GM18498 (cell line): ENCODE data around the gene TAF6L.
A peak's percentile ranks its signal among the peaks of the same experiment; 100 is the strongest.
"Not testable (repeated sequence)": the region's sequence is repeated elsewhere in the genome, so short reads cannot be mapped to it uniquely, and the experiment has no call there.

Experiments used
- ATAC-seq: cut with Tn5 transposase; IDR thresholded peaks from one replicate; pipeline ENCODE4 v1.9.1; 2021; ENCODE audit warnings: mild to moderate bottlenecking, moderate library complexity; ENCODE audit not compliant: unreplicated experiment

TAF6L gene

DNA sequence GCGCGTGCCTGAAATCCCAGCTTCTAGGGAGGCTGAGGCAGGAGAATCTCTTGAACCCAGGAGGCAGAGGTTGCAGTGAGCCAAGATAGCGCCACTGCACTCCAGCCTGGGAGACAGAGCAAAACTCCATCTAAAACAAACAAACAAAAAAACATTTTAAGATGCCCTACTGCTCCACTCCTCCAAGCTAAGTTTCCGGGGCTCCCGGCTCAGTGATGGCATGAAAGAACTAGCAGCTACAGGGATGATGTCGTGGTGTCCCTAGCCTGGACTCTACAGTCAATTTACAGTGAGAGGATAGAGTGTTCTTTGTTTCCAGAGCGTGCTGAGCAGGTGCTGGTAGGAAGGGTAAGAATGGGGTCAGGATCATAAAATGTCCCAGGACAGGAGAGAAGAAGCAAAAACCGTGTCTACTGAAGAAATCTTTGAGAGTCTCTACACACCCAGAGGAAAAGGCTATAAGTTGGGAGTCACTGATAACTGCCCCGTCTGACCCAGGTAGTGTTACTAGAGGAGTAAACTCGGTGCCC is 16.0 kb upstream of the TAF6L start:
- ATAC-seq = no peak

DNA sequence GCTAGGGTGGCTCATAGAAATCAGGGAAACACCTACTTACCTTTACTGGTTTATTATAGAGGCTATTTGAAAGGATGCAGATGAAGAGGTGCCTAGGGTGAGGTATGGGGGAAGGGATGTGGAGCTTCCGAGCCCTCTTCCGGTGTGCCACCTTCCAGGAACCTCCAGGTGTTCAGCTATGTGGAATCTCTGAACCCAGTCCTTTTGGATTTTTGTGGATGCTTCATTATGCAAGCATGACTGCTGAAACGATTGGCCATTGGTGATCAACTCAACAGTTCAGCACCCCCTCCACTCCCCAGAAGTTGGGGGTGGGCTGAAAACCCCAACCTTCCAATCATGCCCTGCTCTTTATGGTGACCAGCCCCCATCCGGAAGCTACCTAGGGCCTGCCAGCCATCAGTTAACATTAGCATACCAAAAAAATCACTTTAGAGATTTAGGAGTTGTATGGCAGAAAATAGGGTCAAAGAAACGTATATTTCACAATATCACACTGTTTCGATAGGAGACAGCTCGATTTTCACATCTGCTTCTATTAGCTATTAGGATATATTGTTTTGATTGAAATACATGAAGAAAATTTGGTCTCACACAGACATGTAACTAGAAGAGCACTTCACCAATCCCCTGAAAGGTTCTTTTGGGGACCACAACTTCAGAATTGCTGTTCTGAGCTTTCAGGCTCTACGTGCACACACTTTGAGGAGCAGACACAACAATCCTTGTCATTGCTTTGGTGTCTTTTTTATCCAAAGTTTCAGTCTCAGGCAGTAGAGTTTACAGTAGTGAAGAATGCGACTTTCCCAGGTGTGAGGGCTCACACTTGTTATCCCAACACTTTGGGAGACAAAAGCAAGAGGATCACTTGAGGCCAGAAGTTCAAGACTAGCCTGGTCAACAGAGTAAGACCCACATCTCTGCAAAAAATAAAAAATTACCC is 13.1 kb upstream of the TAF6L start:
- no peak for ATAC-seq

DNA sequence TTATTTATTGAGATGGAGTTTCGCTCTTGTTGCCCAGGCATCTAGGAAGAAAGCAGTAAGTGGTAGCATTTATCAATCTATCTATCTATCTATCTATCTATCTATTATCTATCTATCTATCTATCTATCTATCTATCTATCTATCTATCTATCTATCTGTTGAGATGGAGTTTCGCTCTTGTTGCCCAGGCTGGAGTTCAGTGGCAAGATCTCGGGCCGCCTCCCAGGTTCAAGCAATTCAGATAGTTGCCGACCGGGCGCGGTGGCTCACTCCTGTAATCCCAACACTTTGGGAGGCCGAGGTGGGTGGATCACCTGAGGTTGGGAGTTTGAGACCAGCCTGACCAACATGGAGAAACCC is 10.3 kb upstream of the TAF6L start:
- not testable (repeated sequence) for ATAC-seq

DNA sequence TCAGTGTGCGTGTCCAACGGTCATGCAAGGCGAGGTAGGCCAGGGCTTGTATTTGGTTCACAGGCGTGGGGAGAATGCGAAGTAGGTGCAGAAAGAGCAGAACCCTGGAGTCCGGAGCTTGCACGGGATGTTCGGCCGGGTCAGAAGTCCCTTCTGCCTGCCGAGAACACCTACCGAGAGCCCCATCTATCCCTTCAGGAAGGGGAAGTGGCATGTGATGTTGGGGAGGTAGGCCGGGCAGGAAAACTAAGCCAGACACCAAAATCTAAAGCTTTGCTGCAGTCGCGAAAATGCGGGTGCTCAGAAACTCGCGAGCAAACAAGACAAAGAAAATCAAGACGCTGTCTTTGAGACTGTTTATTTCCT is 435 bp upstream of the TAF6L start:
- no peak for ATAC-seq

DNA sequence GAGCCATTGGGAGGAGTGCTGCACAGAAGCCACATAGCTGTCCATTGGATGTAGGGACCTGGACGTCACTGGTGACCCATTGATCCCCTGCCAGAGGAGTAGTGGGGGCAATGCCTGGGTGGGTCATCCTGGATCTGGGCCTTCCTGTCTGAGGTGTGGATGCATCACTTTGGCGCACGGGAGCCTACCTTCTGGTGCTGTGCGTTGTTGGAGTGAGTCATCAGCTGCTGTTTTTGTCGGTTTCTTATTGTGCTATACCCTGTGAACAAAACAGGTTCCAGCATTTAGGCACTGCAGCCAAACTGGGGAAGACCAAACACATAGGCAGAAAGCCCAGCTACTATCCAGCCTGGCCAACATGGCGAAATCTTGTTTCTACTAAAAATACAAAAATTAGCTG is 3.2 kb downstream of the TAF6L start:
- no peak for ATAC-seq

DNA sequence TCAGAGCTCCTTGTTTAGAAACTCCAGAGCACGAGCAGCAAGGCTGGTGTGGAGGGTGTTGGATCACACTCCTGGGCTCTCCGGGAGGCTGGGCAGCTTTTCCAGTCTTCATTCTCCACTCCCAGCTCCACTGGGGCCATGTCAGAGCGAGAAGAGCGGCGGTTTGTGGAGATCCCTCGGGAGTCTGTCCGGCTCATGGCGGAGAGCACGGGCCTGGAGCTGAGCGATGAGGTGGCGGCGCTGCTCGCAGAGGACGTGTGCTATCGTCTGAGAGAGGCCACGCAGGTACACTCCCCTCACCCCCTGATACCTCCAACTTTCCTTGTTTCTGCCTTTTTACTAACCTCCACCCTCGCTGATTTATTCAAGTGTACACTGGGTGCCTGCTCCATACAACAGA is 4.5 kb downstream of the TAF6L start:
- no peak for ATAC-seq

DNA sequence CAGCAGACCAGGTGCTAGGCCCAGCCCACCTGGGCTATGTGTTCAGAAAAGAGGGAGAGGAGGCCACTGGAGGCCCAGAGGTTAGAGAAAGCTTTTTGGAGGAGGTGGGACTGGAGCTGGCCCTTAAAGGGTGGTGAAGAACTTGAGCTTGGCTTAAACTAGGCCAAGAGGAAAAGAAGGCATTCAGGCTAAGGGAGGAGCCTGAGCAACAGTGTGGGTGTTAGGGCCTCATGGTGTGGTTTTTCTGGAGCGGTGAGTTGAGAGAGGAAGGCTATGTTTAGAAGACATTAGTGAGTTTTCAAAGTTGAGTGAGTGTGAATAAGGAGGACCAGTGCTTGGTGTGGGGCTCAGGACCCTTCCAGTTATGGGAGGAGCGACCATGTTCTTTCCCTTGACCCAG is 6.2 kb downstream of the TAF6L start:
- no peak for ATAC-seq

DNA sequence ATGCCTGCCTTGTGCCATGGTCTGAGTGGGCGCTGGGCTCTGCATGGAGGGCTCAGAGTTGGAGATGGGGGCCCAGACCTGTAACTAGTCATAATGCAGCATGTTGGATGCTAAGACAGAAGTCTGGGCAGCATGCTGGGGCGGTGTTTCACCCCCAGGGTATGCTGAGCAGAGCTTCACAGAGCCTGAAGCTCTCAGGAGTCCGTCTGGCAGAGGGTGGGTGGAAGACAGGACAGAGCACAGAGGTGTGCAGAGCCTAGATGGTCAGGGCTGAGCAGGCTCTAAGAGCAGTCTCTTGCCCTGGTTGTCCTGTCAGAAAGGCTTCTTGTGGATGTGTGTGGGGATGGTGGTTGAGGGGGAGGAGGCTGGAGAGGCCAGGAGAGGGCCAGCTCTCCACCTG is 7.2 kb downstream of the TAF6L start:
- no peak for ATAC-seq

DNA sequence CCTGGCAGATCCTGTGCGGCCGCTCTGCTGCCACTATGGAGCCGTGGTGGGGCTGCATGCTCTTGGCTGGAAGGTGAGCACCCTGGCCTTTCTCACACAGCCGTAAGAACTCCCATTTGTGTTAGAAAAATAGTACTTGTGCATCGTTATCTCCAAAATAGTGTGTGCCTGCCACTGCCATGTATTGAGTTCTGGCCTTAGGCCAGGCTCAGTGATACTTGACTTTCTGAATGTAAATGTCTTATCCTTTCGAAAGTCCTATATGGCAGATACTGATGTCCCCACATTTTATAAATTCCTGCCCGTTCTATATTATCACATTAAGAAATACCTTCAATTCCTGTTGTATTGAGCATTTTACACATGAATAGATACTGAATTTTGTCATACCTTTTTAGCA is 11.6 kb downstream of the TAF6L start:
- no peak for ATAC-seq

DNA sequence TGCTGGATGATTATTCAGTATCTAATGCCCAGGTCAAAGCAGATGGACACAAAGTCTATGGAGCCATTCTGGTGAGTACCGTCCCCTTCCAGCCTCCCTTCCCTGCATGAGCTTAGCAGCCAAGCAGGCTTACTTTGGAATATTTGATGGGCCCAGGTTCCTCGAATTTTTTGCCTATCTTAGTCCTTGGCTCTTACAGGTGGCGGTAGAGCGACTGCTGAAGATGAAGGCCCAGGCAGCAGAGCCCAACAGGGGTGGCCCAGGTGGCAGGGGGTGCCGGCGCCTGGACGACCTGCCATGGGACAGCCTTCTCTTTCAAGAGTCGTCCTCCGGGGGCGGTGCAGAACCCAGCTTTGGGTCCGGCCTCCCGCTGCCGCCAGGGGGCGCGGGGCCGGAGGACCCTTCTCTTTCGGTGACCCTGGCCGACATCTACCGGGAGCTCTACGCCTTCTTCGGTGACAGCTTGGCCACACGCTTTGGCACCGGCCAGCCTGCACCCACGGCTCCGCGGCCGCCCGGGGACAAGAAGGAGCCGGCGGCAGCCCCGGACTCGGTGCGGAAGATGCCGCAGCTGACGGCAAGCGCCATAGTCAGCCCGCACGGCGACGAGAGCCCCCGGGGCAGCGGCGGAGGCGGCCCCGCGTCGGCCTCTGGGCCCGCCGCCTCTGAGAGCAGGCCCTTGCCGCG is 15.3 kb downstream of the TAF6L start:
- ATAC-seq = peak; percentile 73

DNA sequence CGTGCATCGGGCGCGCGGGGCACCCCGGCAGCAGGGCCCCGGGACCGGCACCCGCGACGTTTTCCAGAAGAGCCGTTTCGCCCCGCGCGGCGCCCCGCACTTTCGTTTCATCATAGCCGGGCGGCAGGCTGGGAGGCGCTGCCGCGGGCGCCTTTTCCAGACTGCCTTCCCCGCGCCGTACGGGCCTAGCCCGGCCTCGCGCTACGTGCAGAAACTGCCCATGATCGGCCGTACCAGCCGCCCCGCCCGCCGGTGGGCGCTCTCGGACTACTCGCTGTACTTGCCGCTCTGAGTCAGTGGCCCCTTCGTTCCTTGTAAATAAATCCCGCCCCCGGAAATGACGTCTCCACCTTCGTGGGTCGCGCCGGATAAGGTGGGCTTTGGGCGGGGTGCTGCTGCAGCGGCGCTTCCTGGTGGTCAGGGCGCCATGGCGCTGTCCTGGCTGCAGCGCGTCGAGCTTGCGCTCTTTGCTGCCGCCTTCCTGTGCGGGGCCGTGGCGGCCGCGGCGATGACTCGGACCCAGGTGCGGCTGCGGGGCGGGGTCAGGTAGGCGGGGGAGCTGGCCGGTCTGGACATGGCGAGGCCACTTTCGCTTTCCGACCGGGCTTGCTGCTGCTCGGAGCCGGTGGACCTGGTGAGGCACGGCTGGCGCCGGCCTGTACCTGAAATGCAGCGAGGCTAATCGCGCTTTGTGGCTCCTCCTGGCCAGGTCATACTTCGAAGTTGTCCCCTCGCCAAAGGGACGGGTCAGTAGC is 16.0 kb downstream of the TAF6L start, which contains the start of gene TMEM179B:
TMEM179B (plus strand) TSS at position 398 of the 755 bp plus-strand sequence; CDS start at position 428, 30 bp downstream.
- peak; percentile 72 for ATAC-seq

DNA sequence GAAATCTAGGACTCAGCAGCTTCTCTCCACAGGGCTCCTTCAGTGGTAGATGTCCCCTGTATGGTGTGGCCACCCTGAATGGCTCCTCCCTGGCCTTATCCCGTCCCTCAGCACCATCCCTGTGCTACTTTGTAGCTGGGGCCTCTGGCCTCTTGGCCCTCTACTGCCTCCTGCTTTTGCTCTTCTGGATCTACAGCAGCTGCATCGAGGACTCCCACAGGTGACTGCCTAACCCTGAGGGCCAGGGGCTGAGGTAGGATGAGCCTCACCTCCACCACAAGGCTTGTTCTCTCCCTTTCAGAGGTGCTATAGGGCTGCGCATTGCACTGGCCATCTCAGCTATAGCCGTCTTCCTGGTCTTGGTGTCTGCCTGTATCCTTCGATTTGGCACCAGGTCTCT is 17.8 kb downstream of the TAF6L start:
- ATAC-seq = no peak

DNA sequence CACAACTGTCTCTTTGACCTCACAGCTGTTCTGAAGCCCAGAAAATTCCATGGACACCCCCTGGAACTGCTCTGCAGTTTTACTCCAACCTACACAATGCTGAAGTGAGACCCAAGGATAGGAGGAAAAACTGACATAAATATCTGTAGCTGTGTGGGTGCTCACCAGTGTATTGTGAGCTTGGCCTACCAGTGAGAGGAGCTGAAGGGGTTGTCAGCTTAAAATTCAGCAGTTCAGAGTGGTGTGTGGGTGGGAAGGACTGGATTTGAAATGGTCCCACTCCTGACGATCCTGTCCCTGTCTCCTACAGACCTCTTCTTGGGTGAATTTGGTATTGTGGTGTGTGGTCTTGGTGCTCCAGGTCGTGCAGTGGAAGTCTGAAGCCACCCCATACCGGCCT is 18.4 kb downstream of the TAF6L start:
- no peak for ATAC-seq

DNA sequence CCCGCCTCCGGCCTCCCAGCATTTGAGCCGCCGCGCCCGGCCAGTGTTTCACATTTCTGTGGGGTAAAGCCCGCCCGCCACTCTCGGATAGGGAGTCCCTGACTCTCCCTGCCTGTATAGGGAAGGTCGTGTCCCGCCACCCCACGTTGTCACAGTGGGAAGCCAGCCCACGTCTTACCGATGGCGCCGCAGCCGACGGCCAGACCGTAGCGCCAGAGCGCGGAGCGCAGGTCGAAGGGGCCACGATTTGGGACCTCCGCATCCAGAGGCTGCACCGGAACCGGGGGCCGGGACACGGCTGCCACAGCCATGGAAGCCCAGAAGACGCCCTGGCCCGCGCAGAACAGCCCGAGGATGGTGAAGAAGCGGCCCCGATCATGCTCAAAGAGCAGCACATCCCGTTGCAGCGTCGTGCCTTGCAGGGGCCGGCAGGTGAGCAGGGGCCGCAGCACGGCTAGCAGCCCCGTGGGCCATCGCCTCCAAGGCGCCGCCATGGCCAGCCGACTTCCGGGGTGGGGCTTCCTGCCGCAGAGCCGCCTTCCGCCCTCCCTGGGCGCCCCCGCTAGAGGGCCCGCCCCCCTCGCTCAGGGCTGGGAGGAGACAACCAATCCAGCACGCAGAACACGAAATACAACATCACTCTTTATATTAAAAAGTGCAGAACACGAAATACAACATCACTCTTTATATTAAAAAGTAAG is 20.5 kb downstream of the TAF6L start, which contains the start of gene TMEM223:
TMEM223 (minus strand) TSS at position 506 of the 701 bp plus-strand sequence; CDS start at position 494, 12 bp downstream.
- ATAC-seq = peak; percentile 75

DNA sequence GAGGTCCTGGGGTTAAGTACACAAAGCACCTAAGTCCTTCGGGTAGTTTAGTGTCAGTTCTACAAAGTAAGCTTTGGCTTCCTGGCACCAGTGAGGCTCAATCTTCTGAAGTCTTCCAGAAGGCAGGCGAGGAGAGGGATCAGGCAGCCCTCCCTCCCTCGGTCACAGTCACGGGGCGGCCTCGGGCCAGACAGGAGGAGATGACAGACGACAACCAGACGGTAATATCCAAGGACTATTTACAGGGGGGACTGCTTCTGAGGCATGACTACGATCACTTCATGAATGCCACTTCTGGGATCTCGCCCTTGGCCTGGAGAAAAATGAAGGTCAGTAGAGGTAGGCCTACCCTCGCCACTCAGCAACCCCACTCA is 21.0 kb downstream of the TAF6L start:
- ATAC-seq = no peak

DNA sequence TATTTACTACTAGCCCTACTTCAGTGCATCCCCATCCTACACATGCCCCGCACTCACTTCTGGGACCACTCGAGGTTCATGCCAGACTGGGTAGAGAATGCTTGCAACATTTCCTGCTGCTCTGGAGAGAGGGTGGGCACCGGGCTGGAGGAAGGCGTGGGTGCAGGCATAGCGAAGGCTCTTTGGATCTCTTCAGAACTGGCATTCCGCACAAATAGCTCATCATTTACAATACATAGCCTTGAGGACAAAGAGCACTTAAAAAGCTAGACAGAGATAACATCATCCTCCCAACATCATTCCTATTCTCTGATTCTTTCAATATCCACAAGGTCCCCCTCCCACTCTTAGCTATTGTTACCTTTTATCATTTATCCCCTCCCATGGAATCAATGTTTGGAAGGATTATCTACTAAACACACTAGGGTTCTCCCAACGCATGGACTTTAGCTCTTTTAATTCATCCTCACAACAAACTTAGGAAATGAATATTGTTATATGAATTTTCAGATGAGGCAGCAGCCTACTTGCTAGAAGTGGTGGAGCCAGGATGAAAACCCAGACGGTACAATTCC is 23.1 kb downstream of the TAF6L start:
- ATAC-seq = no peak

DNA sequence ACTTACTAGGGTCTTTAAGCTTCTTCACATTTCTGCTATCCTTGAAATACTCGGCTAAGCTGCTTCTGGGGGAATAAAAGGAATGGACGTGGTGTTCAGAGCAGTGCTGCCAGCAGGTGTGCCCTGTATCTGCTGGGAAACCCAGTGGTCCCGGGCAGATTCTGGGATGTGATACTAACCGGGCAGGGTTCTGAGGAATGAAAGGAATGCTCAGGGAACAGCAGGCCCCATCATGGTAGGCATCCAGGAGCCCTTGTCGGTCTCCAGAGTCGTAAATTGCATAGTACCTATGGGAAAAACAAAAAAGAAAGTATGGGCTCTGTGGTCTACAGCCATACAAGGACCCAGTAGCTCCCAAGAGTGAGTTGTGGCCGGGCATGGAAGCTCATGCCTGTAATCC is 25.1 kb downstream of the TAF6L start:
- no peak for ATAC-seq

DNA sequence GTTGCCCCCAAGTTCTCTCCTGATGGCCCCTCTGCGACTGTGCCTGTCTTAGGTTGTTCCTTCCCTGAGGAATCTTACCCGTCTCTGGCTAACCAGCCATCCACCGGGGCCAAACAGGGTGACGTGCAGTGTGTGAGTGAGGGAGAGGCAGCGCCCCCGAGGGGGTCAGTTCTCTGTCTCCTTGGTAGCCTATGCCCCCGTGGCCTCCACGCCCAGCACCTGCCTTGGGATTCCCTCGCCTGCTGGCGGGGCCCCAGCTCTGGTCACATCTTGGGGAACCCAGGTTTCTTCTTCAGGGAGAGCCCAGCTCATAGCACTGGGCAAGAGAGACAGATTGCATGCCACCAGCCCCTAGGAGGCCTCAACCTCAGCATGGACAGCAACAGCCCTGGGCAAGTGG is 28.3 kb downstream of the TAF6L start:
- ATAC-seq = no peak

DNA sequence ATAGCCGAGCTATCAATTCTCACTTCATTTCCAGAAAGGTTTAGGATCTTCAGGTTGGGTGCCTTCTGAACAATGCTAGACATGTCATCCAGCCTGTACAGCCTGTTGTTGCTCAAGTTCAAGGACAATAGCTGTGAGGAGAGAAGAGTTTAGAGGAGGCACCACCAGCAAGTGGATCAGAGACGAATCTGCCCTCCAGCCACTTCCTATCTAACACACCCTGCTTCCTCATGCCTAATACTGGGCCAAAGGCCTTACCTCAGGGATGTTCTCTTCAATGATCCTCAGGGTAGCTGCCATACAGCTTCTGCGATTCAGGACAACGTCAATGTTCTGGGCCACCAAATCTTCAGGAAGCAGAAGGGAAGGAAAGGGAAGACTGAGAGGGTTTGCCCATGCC is 29.9 kb downstream of the TAF6L start:
- no peak for ATAC-seq
